DMS53 (cell line): ENCODE measurements around the gene TNFSF4.
A peak's percentile ranks its signal among the peaks of the same experiment; 100 is the strongest.
"Not testable (repeated sequence)": the region's sequence is repeated elsewhere in the genome, so short reads cannot be mapped to it uniquely, and the experiment has no call there.

Experiments used
- DNase-seq: peaks from one replicate; lab custom pipeline; 2025; lab: John Stamatoyannopoulos, UW

TNFSF4 gene

DNA sequence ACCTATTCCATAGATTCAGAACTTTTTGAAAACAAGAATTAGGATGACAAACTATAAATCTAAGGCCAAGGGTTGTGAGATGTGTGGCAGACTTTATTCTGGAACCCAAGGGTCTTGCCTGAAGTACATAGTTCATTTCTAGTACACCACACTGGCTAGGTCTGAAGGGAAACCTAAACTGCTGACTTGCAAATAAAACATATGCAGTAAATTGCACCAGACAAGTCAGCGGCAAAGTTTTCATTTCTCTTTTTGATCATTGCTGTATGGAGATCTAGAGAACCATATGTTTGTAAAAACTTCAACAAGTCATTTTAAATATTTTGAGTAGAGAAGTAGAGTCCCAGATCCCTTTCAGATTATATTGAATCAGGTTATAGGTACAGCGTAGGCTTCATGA, 43.9 kb downstream of the TNFSF4 start:
- DNase-seq = no peak

- DNase-seq = no peak
Measured at GRCh38 chr1:173162601-173163000, 44.5 kb downstream of the TNFSF4 start.

GRCh38 chr1:173161510-173162221, 45.5 kb downstream of the TNFSF4 start:
- peak; percentile 12 for DNase-seq

DNA sequence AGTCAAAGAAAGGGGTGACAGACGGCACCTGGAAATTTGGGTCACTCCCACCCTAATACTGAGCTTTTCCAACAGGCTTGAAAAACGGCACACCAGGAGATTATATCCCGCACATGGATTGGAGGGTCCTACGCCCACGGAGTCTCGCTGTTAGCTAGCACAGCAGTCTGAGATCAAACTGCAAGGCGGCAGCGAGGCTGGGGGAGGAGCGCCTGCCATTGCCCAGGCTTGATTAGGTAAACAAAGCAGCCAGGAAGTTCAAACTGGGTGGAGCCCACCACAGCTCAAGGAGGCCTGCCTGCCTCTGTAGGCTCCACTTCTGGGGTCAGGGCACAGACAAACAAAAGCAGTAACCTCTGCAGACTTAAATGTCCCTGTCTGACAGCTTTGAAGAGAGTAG, 53.2 kb downstream of the TNFSF4 start:
- DNase-seq = not testable (repeated sequence)

GRCh38 chr1:173153503-173153902, 53.6 kb downstream of the TNFSF4 start:
- no peak for DNase-seq

DNA sequence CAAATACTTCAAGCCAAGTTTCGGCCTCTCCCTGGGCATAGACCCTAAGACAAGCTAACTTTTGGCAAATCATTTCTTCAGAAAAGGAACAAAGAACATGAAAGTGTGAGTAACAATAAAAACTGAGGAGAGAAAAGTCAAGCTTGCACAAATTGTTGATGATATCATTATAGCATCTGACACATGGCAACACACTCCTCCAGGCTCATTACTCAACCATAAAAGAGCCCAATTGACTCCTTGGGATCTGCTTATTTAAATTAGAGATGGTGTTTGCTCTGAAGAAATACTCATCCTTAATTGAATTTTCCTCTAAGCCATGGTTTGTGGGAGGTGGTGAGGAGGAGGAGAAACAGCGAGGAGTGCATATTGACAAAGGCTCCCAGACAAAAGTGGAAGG, 54.5 kb downstream of the TNFSF4 start:
- DNase-seq = no peak

DNA sequence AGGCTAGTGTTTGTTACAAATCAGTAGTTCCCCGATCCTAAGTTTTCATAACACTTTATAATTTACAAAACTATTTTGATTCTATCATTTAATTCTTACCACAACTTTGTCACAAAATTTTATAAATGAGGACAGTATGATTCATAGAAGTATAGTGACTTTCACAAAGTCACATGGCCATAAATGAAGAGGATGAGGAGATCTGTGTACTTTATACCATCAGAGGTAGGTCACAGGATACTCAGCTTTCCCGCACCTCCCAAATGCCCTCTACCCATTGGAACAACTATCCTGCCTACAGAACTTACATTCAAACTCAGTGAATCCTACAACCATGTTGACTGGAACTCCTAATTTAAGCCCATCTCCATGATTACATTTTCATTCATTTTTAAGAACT, 56.3 kb downstream of the TNFSF4 start:
- no peak for DNase-seq

GRCh38 chr1:173149887-173150286, 57.2 kb downstream of the TNFSF4 start:
- DNase-seq = no peak

GRCh38 chr1:173148971-173149370, 58.2 kb downstream of the TNFSF4 start:
- DNase-seq = no peak

GRCh38 chr1:173148545-173148944, 58.6 kb downstream of the TNFSF4 start:
- DNase-seq = no peak

DNA sequence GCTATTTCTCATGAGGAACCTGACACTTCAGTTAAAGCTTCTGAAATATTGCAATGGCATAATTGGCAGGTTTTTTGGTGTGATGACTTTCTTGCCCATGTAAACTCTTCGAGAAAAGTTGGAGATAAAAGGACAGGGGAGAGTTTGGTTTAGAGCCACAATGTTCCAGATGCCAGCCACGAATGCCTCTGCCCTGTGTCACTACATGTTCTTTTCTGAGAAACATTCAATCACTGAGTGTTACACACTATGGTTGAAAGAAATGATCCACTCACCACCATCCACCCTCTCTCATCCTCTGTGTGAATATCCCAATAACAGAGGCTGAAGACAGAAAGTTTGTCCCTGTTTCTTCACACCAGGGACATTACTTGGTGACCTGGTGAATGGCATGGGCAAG, 66.4 kb downstream of the TNFSF4 start:
- DNase-seq = no peak

GRCh38 chr1:173139706-173140105, 67.4 kb downstream of the TNFSF4 start:
- no peak for DNase-seq

DNA sequence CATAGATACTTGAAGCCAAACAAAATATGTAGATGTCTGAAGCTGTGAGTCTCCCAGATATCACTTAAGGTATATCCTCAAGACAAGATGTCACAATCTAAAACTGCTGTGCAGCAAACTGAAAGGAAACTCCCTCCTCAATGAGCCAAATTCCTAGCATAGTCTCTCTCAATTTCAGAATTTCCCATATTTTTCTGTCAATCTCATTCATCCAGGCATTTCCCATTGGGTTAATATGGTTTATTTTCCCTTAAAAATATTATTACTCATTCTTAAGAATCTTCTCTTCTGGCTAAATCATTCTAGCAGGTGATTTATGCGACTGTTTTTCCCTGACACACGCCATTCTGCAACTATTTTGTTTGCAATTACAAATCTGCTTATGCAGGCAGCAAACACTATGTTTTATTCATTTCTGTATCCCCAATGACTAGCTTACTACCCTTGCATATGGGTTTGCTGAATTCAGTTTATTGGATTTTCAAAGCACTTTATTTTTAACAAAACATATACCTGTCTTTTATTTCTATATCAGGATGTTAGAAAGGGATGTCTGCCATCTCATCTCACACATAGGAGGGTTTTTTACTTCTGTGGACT, 69.9 kb downstream of the TNFSF4 start:
- no peak for DNase-seq

- DNase-seq = no peak
Measured at GRCh38 chr1:173134800-173135199, 72.3 kb downstream of the TNFSF4 start.

GRCh38 chr1:173134029-173134428, 73.1 kb downstream of the TNFSF4 start:
- DNase-seq = peak; percentile 13
